PC-3 (cell line): ENCODE measurements around the gene PTPN12. TPM values are rescaled to one million over a fixed set of nuclear protein-coding genes. Genes with fewer than 3 reads are reported as not detected.

ENCODE experiments used
- ATAC-seq: fragments of 200-7000 bp; cut with Tn5 transposase; 2 replicates; pipeline ENCODE4 v1.9.1; 2020; ENCODE audit warnings: mild to moderate bottlenecking, moderate library complexity
- BruUV-seq: library from RNA; stranded (reverse); fragments of 400-500 nt; replicated peaks from 2 replicates; lab custom pipeline; 2021; lab: Mats Ljungman, UMichigan
- CTCF ChIA-PET: fragments of 300-600 bp; sonication (Branson Sonifier 250); formaldehyde crosslinking; loops from one replicate; lab custom pipeline; 2022; ENCODE audit warnings: antibody characterized with exemption; lab: Charles Lee
- POLR2A ChIA-PET: fragments of 300-600 bp; sonication (Branson Sonifier 250); formaldehyde crosslinking; loops from one replicate; lab custom pipeline; 2022; ENCODE audit warnings: antibody characterized with exemption; ENCODE audit not compliant: unreplicated experiment; lab: Charles Lee
- DNase-seq: peaks from one replicate; pipeline ENCODE4 v3.0.0-alpha.2; 2015
- H2AFZ ChIP-seq: fragments of 300-600 bp; sonication (generic); 2 replicates; pipeline ENCODE4 v1.6.0; 2016; ENCODE audit warnings: antibody characterized with exemption, low read length
- H3F3A ChIP-seq: fragments of 300-600 bp; sonication (generic); one replicate; pipeline ENCODE4 v1.6.0; 2017; ENCODE audit warnings: antibody characterized with exemption, low read length, control low read depth, mild to moderate bottlenecking; ENCODE audit not compliant: unreplicated experiment
- H3K27ac ChIP-seq: fragments of 300-600 bp; sonication (generic); 2 replicates; pipeline ENCODE4 v1.5.1; 2016; ENCODE audit warnings: mild to moderate bottlenecking, low read length
- H3K27me3 ChIP-seq: fragments of 300-600 bp; sonication (generic); 2 replicates; pipeline ENCODE4 v1.6.1; 2016; ENCODE audit warnings: low read length, mixed read lengths
- H3K36me3 ChIP-seq: fragments of 300-600 bp; sonication (generic); 2 replicates; pipeline ENCODE4 v1.6.1; 2016; ENCODE audit warnings: low read depth, mixed run types, low read length, mixed read lengths
- H3K4me1 ChIP-seq: fragments of 300-600 bp; sonication (generic); 2 replicates; pipeline ENCODE4 v1.5.1; 2016; ENCODE audit warnings: low read length; ENCODE audit not compliant: insufficient read depth
- H3K4me2 ChIP-seq: fragments of 300-600 bp; sonication (generic); 2 replicates; pipeline ENCODE4 v1.6.0; 2016; ENCODE audit warnings: low read length
- H3K4me3 ChIP-seq: fragments of 300-600 bp; sonication (generic); 2 replicates; pipeline ENCODE4 v1.5.1; 2016; ENCODE audit warnings: mild to moderate bottlenecking, low read length, mixed read lengths
- H3K79me2 ChIP-seq: fragments of 300-600 bp; sonication (generic); 2 replicates; pipeline ENCODE4 v1.6.1; 2017; ENCODE audit warnings: low read length, mixed read lengths
- H3K9ac ChIP-seq: fragments of 300-600 bp; sonication (generic); 2 replicates; pipeline ENCODE4 v1.6.0; 2016; ENCODE audit warnings: mild to moderate bottlenecking, low read length
- H3K9me2 ChIP-seq: fragments of 300-600 bp; sonication (generic); replicated peaks from 2 replicates; pipeline ENCODE4 v1.6.1; 2016; ENCODE audit warnings: mixed run types, low read length, mixed read lengths
- H3K9me3 ChIP-seq: fragments of 300-600 bp; sonication (generic); 2 replicates; pipeline ENCODE4 v1.6.1; 2016; ENCODE audit warnings: low read length, mixed read lengths
- H4K20me1 ChIP-seq: fragments of 300-600 bp; sonication (generic); 2 replicates; pipeline ENCODE4 v1.6.1; 2016; ENCODE audit warnings: low read length, mixed read lengths
- CTCF ChIP-seq: fragments of 300-600 bp; sonication (generic); conservative IDR thresholded peaks from 2 replicates; pipeline ENCODE4 v1.5.1; 2017; ENCODE audit warnings: antibody characterized with exemption, low read depth, mild to moderate bottlenecking, low read length
- EZH2 ChIP-seq: fragments of 300-600 bp; sonication (generic); IDR thresholded peaks from one replicate; pipeline ENCODE4 v1.6.1; 2017; ENCODE audit warnings: antibody characterized with exemption, mild to moderate bottlenecking, low read length; ENCODE audit not compliant: unreplicated experiment
- EZH2phosphoT487 ChIP-seq: fragments of 300-600 bp; sonication (generic); IDR thresholded peaks from 2 replicates; pipeline ENCODE4 v1.6.1; 2018; ENCODE audit warnings: mild to moderate bottlenecking, antibody characterized with exemption, low read length, borderline replicate concordance
- intact Hi-C: fragments of 100-400 bp; cut with micrococcal nuclease; formaldehyde crosslinking; loops from 2 replicates; pipeline ENCODE4 v1.9.0; 2023
- total RNA-seq: library from RNA; depleted of rRNA; stranded (reverse); fragments of >200 nt; gene quantifications from 2 replicates; pipeline ENCODE4 v1.2.3, GENCODE V29; 2014

Gene PTPN12
- total RNA-seq, 1 experiment from 2014 or later = 26.2 TPM

GRCh38 chr7:77548206-77548605 is 11.1 kb downstream of the PTPN12 start:
- POLR2A ChIA-PET = no interaction called here
- no peaks in the 10 kb centered on the region for H3K27me3 ChIP-seq

GRCh38 chr7:77549106-77549870 is 12.2 kb downstream of the PTPN12 start:
- Histone ChIP-seq H3K27ac (no peak overlapping the region), H4K20me1 (peaks cover 55% of the 10 kb centered on the region)
- CTCF ChIA-PET = no interaction called here

More at GRCh38 chr7:77548206-77548605, 11.1 kb downstream of the PTPN12 start:
- no peaks in the 10 kb centered on the region for H3K9me3 ChIP-seq
- H3K27ac ChIP-seq = no peak overlapping the region
- peaks cover 99% of the 10 kb centered on the region for H3K79me2 ChIP-seq
- CTCF ChIA-PET = no interaction called here
- intact Hi-C loops = no loop called here
- H3K4me3 ChIP-seq = no peak overlapping the region
- DNase-seq = no peak
- no TSS peak for BruUV-seq
- H4K20me1 ChIP-seq = peaks cover 58% of the 10 kb centered on the region
- 0 out of 2 replicates have a peak, but pooled peaks cover 6% of the 10 kb centered on the region for H3K4me1 ChIP-seq
- no peak overlapping the region for H2AFZ ChIP-seq
- no peak overlapping the region for H3K9ac ChIP-seq
- H3K36me3 ChIP-seq = peaks cover 14% of the 10 kb centered on the region
- H3K9me2 ChIP-seq = no peaks in the 10 kb centered on the region
- H3F3A ChIP-seq = no peaks in the 10 kb centered on the region
- H3K4me2 ChIP-seq = no peak overlapping the region
- ATAC-seq = no peak
- TF ChIP-seq CTCF = no peak
- TF ChIP-seq EZH2 = no peak
- TF ChIP-seq EZH2phosphoT487 = no peak

More at GRCh38 chr7:77549106-77549870, 12.2 kb downstream of the PTPN12 start:
- peaks cover 99% of the 10 kb centered on the region for H3K79me2 ChIP-seq
- H3K9me2 ChIP-seq = no peaks in the 10 kb centered on the region
- no peaks in the 10 kb centered on the region for H3F3A ChIP-seq
- H3K27me3 ChIP-seq = no peaks in the 10 kb centered on the region
- no peak overlapping the region for H2AFZ ChIP-seq
- POLR2A ChIA-PET = interaction anchor here (0.6 kb wide), 1 partner anchor 12 kb away, joined by 6 read pairs; the partner anchor contains the start of gene PTPN12
- no peaks in the 10 kb centered on the region for H3K4me1 ChIP-seq
- H3K4me3 ChIP-seq = no peak overlapping the region
- no peak for ATAC-seq
- TF ChIP-seq EZH2 = no peak
- TF ChIP-seq CTCF = no peak
- no peak for TF ChIP-seq EZH2phosphoT487
- H3K9me3 ChIP-seq = no peaks in the 10 kb centered on the region
- peaks cover 11% of the 10 kb centered on the region for H3K36me3 ChIP-seq
- no peak for DNase-seq
- no TSS peak for BruUV-seq
- no peak overlapping the region for H3K9ac ChIP-seq
- no peak overlapping the region for H3K4me2 ChIP-seq
- intact Hi-C loops = no loop called here
